IMR-90 (cell line): ENCODE data around the gene ZFAND2A. TPM values are rescaled to one million over a fixed set of nuclear protein-coding genes. Genes with fewer than 3 reads are reported as not detected.
"Not testable (repeated sequence)": the region's sequence is repeated elsewhere in the genome, so short reads cannot be mapped to it uniquely, and the experiment has no call there.

ENCODE experiments used
- ATAC-seq: fragments of 200-7000 bp; cut with Tn5 transposase; 2 replicates; pipeline ENCODE4 v1.9.1; 2020; ENCODE audit warnings: low read depth, mild to moderate bottlenecking, moderate library complexity
- BruUV-seq: library from RNA; stranded (reverse); fragments of 400-500 nt; replicated peaks from 2 replicates; lab custom pipeline; 2021; lab: Mats Ljungman, UMichigan
- CTCF ChIA-PET: fragments of 300-600 bp; formaldehyde crosslinking; extraction: SDS; loops from one replicate; lab custom pipeline; 2021; ENCODE audit warnings: antibody characterized with exemption; lab: Yijun Ruan, JAX
- POLR2A ChIA-PET: fragments of 300-600 bp; sonication (Branson Sonifier 250); formaldehyde crosslinking; loops from one replicate; lab custom pipeline; 2022; ENCODE audit warnings: antibody characterized with exemption; ENCODE audit not compliant: unreplicated experiment; lab: Charles Lee
- DNase-seq: peaks from one replicate; pipeline ENCODE4 v3.0.0; 2013
- H2AFZ ChIP-seq: replicated peaks from 2 replicates; pipeline ENCODE3; 2013; ENCODE audit warnings: low read length, mild to moderate bottlenecking; ENCODE audit not compliant: poor library complexity
- H2AK5ac ChIP-seq: 2 replicates; pipeline ENCODE4 v1.6.1; 2013; ENCODE audit warnings: low read depth, low read length, inconsistent platforms
- H2AK9ac ChIP-seq: replicated peaks from 2 replicates; pipeline ENCODE3; 2013; ENCODE audit warnings: mild to moderate bottlenecking, low read depth, low read length, moderate library complexity; ENCODE audit not compliant: poor library complexity
- H2BK120ac ChIP-seq: 2 replicates; pipeline ENCODE4 v1.6.1; 2013; ENCODE audit warnings: low read depth, low read length, inconsistent platforms
- H2BK15ac ChIP-seq: 3 replicates; pipeline ENCODE4 v1.6.1; 2013; ENCODE audit warnings: low read depth, low read length, inconsistent platforms
- H2BK20ac ChIP-seq: 2 replicates; pipeline ENCODE4 v1.6.1; 2013; ENCODE audit warnings: low read depth, mild to moderate bottlenecking, inconsistent platforms, low read length, moderate library complexity
- H2BK5ac ChIP-seq: 2 replicates; pipeline ENCODE4 v1.6.1; 2013; ENCODE audit warnings: mild to moderate bottlenecking, low read depth, low read length, inconsistent platforms; ENCODE audit not compliant: poor library complexity, severe bottlenecking
- H3K14ac ChIP-seq: replicated peaks from 2 replicates; pipeline ENCODE4 v1.6.1; 2013; ENCODE audit warnings: low read depth, low read length, inconsistent platforms
- H3K18ac ChIP-seq: 2 replicates; pipeline ENCODE4 v1.6.1; 2013; ENCODE audit warnings: low read depth, low read length, control low read depth
- H3K23ac ChIP-seq: 2 replicates; pipeline ENCODE4 v1.6.1; 2013; ENCODE audit warnings: low read depth, low read length, inconsistent platforms
- H3K27ac ChIP-seq: 2 replicates; pipeline ENCODE4 v1.5.1; 2013; ENCODE audit warnings: mild to moderate bottlenecking, control low read depth, low read length; ENCODE audit not compliant: insufficient read depth
- H3K27me3 ChIP-seq: 2 replicates; pipeline ENCODE4 v1.6.1; 2013; ENCODE audit warnings: low read length; ENCODE audit not compliant: control insufficient read depth, insufficient read depth
- H3K36me3 ChIP-seq: 2 replicates; pipeline ENCODE4 v1.6.1; 2013; ENCODE audit warnings: low read length, mixed read lengths; ENCODE audit not compliant: control insufficient read depth, insufficient read depth
- H3K4ac ChIP-seq: 2 replicates; pipeline ENCODE4 v1.6.1; 2013; ENCODE audit warnings: low read depth, low read length, inconsistent platforms
- H3K4me1 ChIP-seq: 2 replicates; pipeline ENCODE4 v1.6.1; 2013; ENCODE audit warnings: low read length, mixed read lengths; ENCODE audit not compliant: control insufficient read depth, insufficient read depth
- H3K4me2 ChIP-seq: 2 replicates; pipeline ENCODE4 v1.6.1; 2013; ENCODE audit warnings: low read depth, mild to moderate bottlenecking, control low read depth, low read length, moderate library complexity
- H3K4me3 ChIP-seq: 2 replicates; pipeline ENCODE4 v1.5.1; 2013; ENCODE audit warnings: low read depth, mild to moderate bottlenecking, control low read depth, low read length, moderate library complexity; ENCODE audit not compliant: insufficient read depth
- H3K56ac ChIP-seq: 2 replicates; pipeline ENCODE4 v1.6.1; 2013; ENCODE audit warnings: low read length, inconsistent platforms; ENCODE audit not compliant: insufficient read depth; ENCODE audit errors: extremely low read depth
- H3K79me1 ChIP-seq, 2 experiments: 2 replicates each; pipeline ENCODE4 v1.6.1; 2013; ENCODE audit warnings: low read length in 2 of 2, inconsistent platforms in 1 of 2, low read depth in 1 of 2
- H3K9ac ChIP-seq: 2 replicates; pipeline ENCODE4 v1.6.1; 2013; ENCODE audit warnings: low read depth, low read length, control low read depth
- H3K9me1 ChIP-seq: 2 replicates; pipeline ENCODE4 v1.6.1; 2013; ENCODE audit warnings: low read length, inconsistent platforms; ENCODE audit not compliant: insufficient read depth
- H3K9me3 ChIP-seq: 2 replicates; pipeline ENCODE4 v1.6.1; 2013; ENCODE audit warnings: low read length; ENCODE audit not compliant: control insufficient read depth, insufficient read depth
- H4K20me1 ChIP-seq: 2 replicates; pipeline ENCODE4 v1.6.1; 2013; ENCODE audit warnings: low read length, inconsistent platforms; ENCODE audit not compliant: insufficient read depth
- H4K5ac ChIP-seq: 2 replicates; pipeline ENCODE4 v1.6.1; 2013; ENCODE audit warnings: mild to moderate bottlenecking, low read depth, low read length, control low read depth
- H4K8ac ChIP-seq, 2 experiments: 2 replicates each; pipeline ENCODE4 v1.6.1; 2013; ENCODE audit warnings: low read depth in 2 of 2, low read length in 2 of 2, control low read depth in 1 of 2, inconsistent platforms in 1 of 2
- H4K91ac ChIP-seq: 2 replicates; pipeline ENCODE4 v1.6.1; 2013; ENCODE audit warnings: low read depth, low read length, inconsistent platforms; ENCODE audit not compliant: insufficient read depth
- WGBS, 2 experiments: methylation state at CpG; one replicate each; pipeline versions ENCODE4 v1.1.5 to v1.1.7; 2013; ENCODE audit warnings: missing lambda C conversion rate in 2 of 2; ENCODE audit not compliant: insufficient read length in 1 of 2; ENCODE audit errors: extremely low coverage in 2 of 2; 5-methylcytosine and 5-hydroxymethylcytosine counted together
- dilution Hi-C: fragments of 300-500 bp; cut with HindIII; formaldehyde crosslinking; loops from one replicate; pipeline ENCODE4 v1.14.3; 2018; ENCODE audit warnings: low sequenced_read_pairs; ENCODE audit not compliant: unreplicated experiment
- in situ Hi-C: fragments of 300-500 bp; cut with MboI; formaldehyde crosslinking; loops from 3 replicates; pipeline ENCODE4 v1.14.3; 2019; ENCODE audit warnings: low sequenced_read_pairs, inconsistent platforms, mixed read lengths
- intact Hi-C: fragments of 100-400 bp; cut with micrococcal nuclease; formaldehyde crosslinking; loops from 2 replicates; pipeline ENCODE4 v1.10.0; 2022
- polyA plus RNA-seq, 3 experiments: library from polyadenylated mRNA; depleted of rRNA; stranded (reverse); fragments of >200 nt; gene quantifications; 2 replicates each; pipeline ENCODE4 v1.2.3, GENCODE V29; 2012; ENCODE audit warnings: low replicate concordance in 1 of 3
- total RNA-seq: library from RNA; depleted of rRNA; stranded (reverse); fragments of >200 nt; gene quantifications from 2 replicates; pipeline ENCODE4 v1.2.3, GENCODE V29; 2012

ZFAND2A gene
- total and polyA plus RNA-seq, 2 of the 4 experiments (the other 2 are of a cell fraction) = 11.8 to 28.7 TPM

- H2BK15ac ChIP-seq, H3K23ac ChIP-seq, H3K9me1 ChIP-seq, H3K14ac ChIP-seq, BruUV-seq, DNase-seq, H3K27ac ChIP-seq, ATAC-seq, dilution Hi-C loops, H3K4me3 ChIP-seq, H4K5ac ChIP-seq, H4K8ac ChIP-seq, H3K56ac ChIP-seq, intact Hi-C loops, H2BK20ac ChIP-seq, H4K91ac ChIP-seq, H2BK120ac ChIP-seq, H3K4ac ChIP-seq, H3K9ac ChIP-seq, H4K20me1 ChIP-seq, H3K4me2 ChIP-seq, H3K27me3 ChIP-seq, H3K9me3 ChIP-seq, H3K18ac ChIP-seq, H2AK9ac ChIP-seq, in situ Hi-C loops, H2BK5ac ChIP-seq, POLR2A ChIA-PET: not testable (repeated sequence)
- H3K79me1 ChIP-seq = peaks cover 30 to 59% of the 10 kb centered on the region in 2 experiments
- peaks cover 10% of the 10 kb centered on the region for H3K4me1 ChIP-seq
- peaks cover 49% of the 10 kb centered on the region for H3K36me3 ChIP-seq
- H2AK5ac ChIP-seq = peak overlapping the region; percentile 60; the same call in 1 of the 2 replicates
- WGBS, 2 experiments = 87% methylated on average over 10 of the region's 33 CpGs; no CpG with 5 or more reads in 1 of the 2 experiments
- CTCF ChIA-PET = interaction anchor here (0.6 to 1.0 kb wide), 2 partner anchors 21 to 27 kb away, joined by 3 read pairs; no protein-coding TSS in a partner anchor
- H2AFZ ChIP-seq = peak overlapping the region; percentile 70
Measured at GRCh38 chr7:1155818-1156781, 3.9 kb downstream of the ZFAND2A start.
